PFSK-1 (cell line): ENCODE measurements around the gene G6PC3.

ENCODE experiments used
- FOXP2 ChIP-seq: optimal IDR thresholded peaks from 2 replicates; pipeline ENCODE3; 2011; ENCODE audit warnings: borderline replicate concordance, control low read depth, inconsistent platforms; ENCODE audit not compliant: insufficient read depth; ENCODE audit errors: extremely low read length, extremely low read depth
- POLR2AphosphoS5 ChIP-seq: IDR thresholded peaks from 2 replicates; pipeline ENCODE4 v1.6.1; 2012; ENCODE audit warnings: low read depth, mild to moderate bottlenecking, control low read depth, low read length, moderate library complexity
- REST ChIP-seq, 2 experiments: IDR thresholded peaks; 2 replicates each; pipeline versions ENCODE4 v1.6.1 to v1.8.0; 2011 to 2012; ENCODE audit warnings: low read depth in 2 of 2, low read length in 2 of 2, control low read depth in 1 of 2, inconsistent platforms in 1 of 2, mild to moderate bottlenecking in 1 of 2, moderate library complexity in 1 of 2; ENCODE audit not compliant: insufficient read depth in 1 of 2
- SIN3A ChIP-seq: IDR thresholded peaks from 2 replicates; pipeline ENCODE4 v1.6.1; 2012; ENCODE audit warnings: mild to moderate bottlenecking, low read length, moderate library complexity, borderline replicate concordance; ENCODE audit not compliant: insufficient read depth
- TAF1 ChIP-seq: IDR thresholded peaks from 2 replicates; pipeline ENCODE4 v1.6.1; 2012; ENCODE audit warnings: low read length, control low read depth, borderline replicate concordance; ENCODE audit not compliant: insufficient read depth

Gene G6PC3

DNA sequence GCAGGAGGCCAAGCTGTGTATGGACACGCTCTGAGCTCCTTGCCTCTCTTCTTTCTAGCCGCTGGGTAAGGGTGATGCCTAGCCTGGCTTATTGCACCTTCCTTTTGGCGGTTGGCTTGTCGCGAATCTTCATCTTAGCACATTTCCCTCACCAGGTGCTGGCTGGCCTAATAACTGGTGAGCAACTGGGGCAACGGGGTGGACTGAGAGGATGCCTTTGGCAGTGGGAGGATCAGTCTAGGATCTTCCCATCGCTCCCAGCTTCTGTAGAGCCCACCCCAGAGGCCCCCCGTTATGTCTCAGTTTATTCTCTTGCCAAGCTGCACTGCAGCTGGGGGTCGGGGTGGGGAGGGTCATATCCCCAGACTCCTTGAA is 4.4 kb downstream of the G6PC3 start:
- TF ChIP-seq FOXP2, result no peak
- no peak for TF ChIP-seq SIN3A
- no peak for TF ChIP-seq POLR2AphosphoS5
- TF ChIP-seq REST (IDR thresholded peaks at IDR 0.05; ENCODE audit: insufficient read depth in 1 of 2, low read depth in 2 of 2, low read length in 2 of 2), result no peak
- TF ChIP-seq TAF1, result no peak

DNA sequence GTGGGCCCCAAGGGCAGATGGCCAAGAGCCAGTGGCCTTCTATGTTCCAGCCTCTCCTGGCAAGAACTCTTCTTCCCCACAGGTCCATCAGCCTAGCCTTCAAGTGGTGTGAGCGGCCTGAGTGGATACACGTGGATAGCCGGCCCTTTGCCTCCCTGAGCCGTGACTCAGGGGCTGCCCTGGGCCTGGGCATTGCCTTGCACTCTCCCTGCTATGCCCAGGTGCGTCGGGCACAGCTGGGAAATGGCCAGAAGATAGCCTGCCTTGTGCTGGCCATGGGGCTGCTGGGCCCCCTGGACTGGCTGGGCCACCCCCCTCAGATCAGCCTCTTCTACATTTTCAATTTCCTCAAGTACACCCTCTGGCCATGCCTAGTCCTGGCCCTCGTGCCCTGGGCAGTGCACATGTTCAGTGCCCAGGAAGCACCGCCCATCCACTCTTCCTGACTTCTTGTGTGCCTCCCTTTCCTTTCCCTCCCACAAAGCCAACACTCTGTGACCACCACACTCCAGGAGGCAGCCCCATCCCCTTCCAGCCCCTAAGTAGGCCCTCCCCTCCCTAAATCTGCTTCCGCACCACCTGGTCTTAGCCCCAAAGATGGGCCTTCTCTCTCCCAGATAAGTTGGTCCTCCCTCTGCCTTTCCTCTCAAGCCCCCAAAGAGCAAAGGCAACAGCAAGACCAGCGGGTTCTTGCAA is 5.2 kb downstream of the G6PC3 start:
- TF ChIP-seq SIN3A, result no peak
- TF ChIP-seq FOXP2, result no peak
- TF ChIP-seq TAF1, result no peak
- no peak for TF ChIP-seq REST (IDR thresholded peaks at IDR 0.05; ENCODE audit: insufficient read depth in 1 of 2, low read depth in 2 of 2, low read length in 2 of 2)
- no peak; the same call in none of the 2 replicates for TF ChIP-seq POLR2AphosphoS5

GRCh38 chr17:44076716-44077594 is 6.4 kb downstream of the G6PC3 start:
- TF ChIP-seq POLR2AphosphoS5 (peak; percentile 24), SIN3A (no peak)

- TF ChIP-seq FOXP2, result no peak
- TF ChIP-seq SIN3A, result no peak
- TF ChIP-seq REST (IDR thresholded peaks at IDR 0.05; ENCODE audit: insufficient read depth in 1 of 2, low read depth in 2 of 2, low read length in 2 of 2), result no peak
- TF ChIP-seq POLR2AphosphoS5, result no peak
- no peak for TF ChIP-seq TAF1
Observed at GRCh38 chr17:44077595-44077909, 7.0 kb downstream of the G6PC3 start.

DNA sequence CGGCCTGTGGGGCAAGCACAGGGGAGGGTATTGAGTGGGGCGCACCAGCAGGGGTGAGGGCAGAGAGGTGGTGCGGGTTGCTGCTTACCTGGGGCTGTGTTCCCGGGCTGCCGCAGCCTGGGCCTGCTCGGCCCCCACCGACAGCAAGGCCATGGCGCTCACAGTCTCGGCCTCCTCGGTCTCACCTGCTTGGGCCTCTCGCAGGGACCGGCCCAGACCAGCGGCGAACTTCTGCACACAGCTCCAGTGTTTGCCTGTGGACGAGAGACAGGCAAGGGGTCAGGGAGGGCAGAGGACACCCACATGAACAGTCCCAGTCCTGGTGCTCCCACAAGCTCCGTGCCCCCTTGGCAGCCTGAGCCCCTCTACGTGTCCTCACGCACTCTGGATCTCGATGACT is 7.9 kb downstream of the G6PC3 start:
- no peak for TF ChIP-seq FOXP2
- no peak for TF ChIP-seq REST (IDR thresholded peaks at IDR 0.05; ENCODE audit: insufficient read depth in 1 of 2, low read depth in 2 of 2, low read length in 2 of 2)
- no peak for TF ChIP-seq TAF1
- TF ChIP-seq POLR2AphosphoS5, result no peak
- TF ChIP-seq SIN3A, result no peak
